ENCODE results near the gene LIMD2.

The LIMD2 gene

DNA sequence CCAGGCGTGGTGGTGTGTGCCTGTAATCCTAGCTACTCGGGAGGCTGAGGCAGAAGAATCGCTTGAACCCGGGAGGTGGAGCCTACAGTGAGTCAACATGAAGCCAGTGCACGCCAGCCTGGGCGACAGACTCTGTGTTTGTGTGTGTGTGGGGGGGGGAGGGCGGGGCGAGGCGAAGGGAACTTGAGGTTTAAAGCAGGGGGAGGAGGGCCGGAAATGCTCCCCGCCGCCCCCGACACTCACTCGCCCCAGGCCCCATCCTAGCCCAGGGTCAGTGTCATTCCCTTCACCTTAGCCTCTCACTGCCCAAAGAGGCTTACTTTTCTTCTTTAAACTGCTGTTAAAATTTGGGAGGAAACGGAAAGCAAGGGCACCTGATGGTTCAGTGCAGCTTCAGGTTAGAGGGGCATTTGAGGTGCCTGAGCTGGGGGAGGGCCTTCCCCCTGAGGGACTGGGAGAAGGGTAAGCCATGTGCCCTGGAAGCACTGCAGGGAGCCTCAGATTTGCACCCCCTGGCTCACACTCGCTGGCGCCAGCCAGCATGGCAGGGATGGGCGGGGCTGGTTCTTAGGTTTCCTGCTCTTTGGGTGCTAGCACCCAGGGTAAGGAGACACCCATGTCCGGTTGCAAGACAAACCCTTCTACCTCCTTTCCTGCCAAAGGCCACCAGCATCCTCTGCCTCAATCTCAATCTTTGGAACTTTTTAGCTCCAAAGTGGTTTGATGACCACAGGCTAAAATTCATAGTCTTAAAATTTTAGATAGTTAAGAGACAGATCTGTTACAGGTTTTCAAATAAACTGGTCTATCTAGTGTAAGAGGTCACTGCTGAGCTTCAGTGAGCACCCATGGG lies 2.2 kb upstream of the LIMD2 start:
- Histone ChIP-seq H3K9me2 (replicated peaks; ENCODE audit: insufficient read depth, low read length) (no peaks in the 10 kb centered on the region), H3K27me3 (replicated peaks; ENCODE audit: insufficient read depth, low read length) (no peaks in the 10 kb centered on the region), H4K20me1 (ENCODE audit: insufficient read depth, low read length) (no peaks in the 10 kb centered on the region), H3K9me3 (replicated peaks; ENCODE audit: insufficient read depth, low read length) (no peaks in the 10 kb centered on the region), H3K27ac (ENCODE audit: low read length) (no peak overlapping the region), H3K4me3 (ENCODE audit: low read length) (no peak overlapping the region), H2AFZ (ENCODE audit: low read length) (no peak overlapping the region), H3K79me2 (ENCODE audit: low read length) (no peaks in the 10 kb centered on the region), H3K4me1 (ENCODE audit: low read length) (peaks cover 5% of the 10 kb centered on the region), H3F3A (ENCODE audit: insufficient read depth, low read length) (no peaks in the 10 kb centered on the region), H3K9ac (ENCODE audit: low read length) (no peak overlapping the region), H3K4me2 (ENCODE audit: low read depth, low read length) (no peak overlapping the region), H3K36me3 (replicated peaks; ENCODE audit: insufficient read depth, low read length) (no peaks in the 10 kb centered on the region)
- TF ChIP-seq, protein P1, sequence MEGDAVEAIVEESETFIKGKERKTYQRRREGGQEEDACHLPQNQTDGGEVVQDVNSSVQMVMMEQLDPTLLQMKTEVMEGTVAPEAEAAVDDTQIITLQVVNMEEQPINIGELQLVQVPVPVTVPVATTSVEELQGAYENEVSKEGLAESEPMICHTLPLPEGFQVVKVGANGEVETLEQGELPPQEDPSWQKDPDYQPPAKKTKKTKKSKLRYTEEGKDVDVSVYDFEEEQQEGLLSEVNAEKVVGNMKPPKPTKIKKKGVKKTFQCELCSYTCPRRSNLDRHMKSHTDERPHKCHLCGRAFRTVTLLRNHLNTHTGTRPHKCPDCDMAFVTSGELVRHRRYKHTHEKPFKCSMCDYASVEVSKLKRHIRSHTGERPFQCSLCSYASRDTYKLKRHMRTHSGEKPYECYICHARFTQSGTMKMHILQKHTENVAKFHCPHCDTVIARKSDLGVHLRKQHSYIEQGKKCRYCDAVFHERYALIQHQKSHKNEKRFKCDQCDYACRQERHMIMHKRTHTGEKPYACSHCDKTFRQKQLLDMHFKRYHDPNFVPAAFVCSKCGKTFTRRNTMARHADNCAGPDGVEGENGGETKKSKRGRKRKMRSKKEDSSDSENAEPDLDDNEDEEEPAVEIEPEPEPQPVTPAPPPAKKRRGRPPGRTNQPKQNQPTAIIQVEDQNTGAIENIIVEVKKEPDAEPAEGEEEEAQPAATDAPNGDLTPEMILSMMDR (IDR thresholded peaks at IDR 0.05; ENCODE audit: low read length), result no peak
- no peak for TF ChIP-seq EZH2phosphoT487 (IDR thresholded peaks at IDR 0.05; ENCODE audit: low read length)
- no peak for TF ChIP-seq EZH2 (optimal IDR thresholded peaks at IDR 0.05; ENCODE audit: low read depth, low read length)
- no peak for DNase-seq

DNA sequence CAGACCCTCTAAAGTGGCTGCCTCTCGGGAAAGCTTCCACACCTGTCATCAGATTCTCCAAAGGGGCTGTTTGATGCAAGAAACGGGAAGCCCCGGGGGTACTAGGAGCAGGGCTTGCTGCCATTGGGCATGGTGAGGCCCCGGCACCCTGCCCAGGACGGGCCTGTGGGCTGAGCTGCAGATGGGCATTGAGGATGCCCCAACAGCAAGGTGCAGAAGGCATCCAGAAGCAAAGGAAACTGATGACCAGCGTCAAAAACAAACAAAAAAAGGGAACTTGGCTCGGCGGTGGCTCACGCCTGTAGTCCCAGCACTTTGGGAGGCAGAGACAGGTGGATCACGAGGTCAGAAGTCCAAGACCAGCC lies 1.5 kb upstream of the LIMD2 start:
- H3K9me3 ChIP-seq (replicated peaks; ENCODE audit: insufficient read depth, low read length), result no peaks in the 10 kb centered on the region
- no peak for DNase-seq
- H3K9ac ChIP-seq (ENCODE audit: low read length), result no peak overlapping the region
- no peaks in the 10 kb centered on the region for H4K20me1 ChIP-seq (ENCODE audit: insufficient read depth, low read length)
- H3K79me2 ChIP-seq (ENCODE audit: low read length), result no peaks in the 10 kb centered on the region
- peaks cover 5% of the 10 kb centered on the region for H3K4me1 ChIP-seq (ENCODE audit: low read length)
- no peak overlapping the region for H3K4me3 ChIP-seq (ENCODE audit: low read length)
- H2AFZ ChIP-seq (ENCODE audit: low read length), result no peak overlapping the region
- no peaks in the 10 kb centered on the region for H3K27me3 ChIP-seq (replicated peaks; ENCODE audit: insufficient read depth, low read length)
- no peak overlapping the region for H3K4me2 ChIP-seq (ENCODE audit: low read depth, low read length)
- H3K27ac ChIP-seq (ENCODE audit: low read length), result no peak overlapping the region
- H3F3A ChIP-seq (ENCODE audit: insufficient read depth, low read length), result no peaks in the 10 kb centered on the region
- no peaks in the 10 kb centered on the region for H3K36me3 ChIP-seq (replicated peaks; ENCODE audit: insufficient read depth, low read length)
- TF ChIP-seq EZH2 (optimal IDR thresholded peaks at IDR 0.05; ENCODE audit: low read depth, low read length) (no peak), EZH2phosphoT487 (IDR thresholded peaks at IDR 0.05; ENCODE audit: low read length) (no peak)
- TF ChIP-seq, protein P1 (IDR thresholded peaks at IDR 0.05; ENCODE audit: low read length), result no peak
- H3K9me2 ChIP-seq (replicated peaks; ENCODE audit: insufficient read depth, low read length), result no peaks in the 10 kb centered on the region

DNA sequence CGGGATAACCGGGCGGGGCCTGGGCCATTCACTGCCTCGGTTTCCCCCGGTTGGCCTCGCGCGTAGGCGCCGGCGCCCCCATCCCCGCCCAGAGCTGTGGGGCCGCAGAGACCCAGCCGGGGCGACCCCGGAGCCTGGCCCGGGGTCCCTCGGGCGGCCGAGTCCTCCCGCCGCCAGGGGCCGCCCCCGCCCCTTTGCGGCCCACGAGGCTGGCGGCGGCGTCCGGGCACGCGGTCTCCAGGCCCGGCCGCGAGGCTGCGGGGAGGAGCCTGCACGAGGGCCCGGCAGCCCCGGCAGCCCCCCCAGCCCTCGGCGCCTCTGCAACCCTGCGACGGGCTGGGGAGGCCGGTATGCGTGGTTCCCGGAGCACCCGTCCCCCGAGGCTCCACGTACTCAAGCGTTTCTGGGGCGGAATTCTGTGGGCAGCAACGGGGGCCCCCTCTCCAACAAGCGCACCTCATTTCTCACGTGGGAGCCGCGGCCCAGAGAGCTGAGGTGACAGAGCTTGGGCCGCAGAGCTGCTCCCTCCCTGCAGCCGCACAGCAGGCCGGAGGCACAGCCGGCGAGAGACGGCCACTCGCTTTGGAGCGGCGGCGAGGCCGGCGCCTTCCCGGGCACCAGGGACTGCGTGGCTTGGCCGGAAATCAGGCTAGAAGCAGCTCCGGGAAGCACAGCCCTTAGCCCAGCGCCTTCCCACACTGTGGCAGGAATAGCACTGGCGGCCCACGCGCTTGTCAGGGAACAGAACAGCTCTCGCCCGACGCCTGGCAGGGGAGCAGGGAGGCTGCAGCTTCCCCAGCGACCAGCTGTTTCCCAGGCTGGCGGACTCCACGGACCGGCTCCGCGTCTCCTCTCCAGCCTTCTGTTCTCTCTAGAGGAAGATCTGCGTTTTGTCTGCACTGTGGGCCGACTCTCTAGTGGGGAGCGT lies 867 bp upstream of the LIMD2 start:
- H3K27ac ChIP-seq (ENCODE audit: low read length), result no peak overlapping the region
- H4K20me1 ChIP-seq (ENCODE audit: insufficient read depth, low read length), result no peaks in the 10 kb centered on the region
- peaks cover 5% of the 10 kb centered on the region for H3K4me1 ChIP-seq (ENCODE audit: low read length)
- no peak overlapping the region for H2AFZ ChIP-seq (ENCODE audit: low read length)
- no peaks in the 10 kb centered on the region for H3K27me3 ChIP-seq (replicated peaks; ENCODE audit: insufficient read depth, low read length)
- no peaks in the 10 kb centered on the region for H3K79me2 ChIP-seq (ENCODE audit: low read length)
- H3K9me2 ChIP-seq (replicated peaks; ENCODE audit: insufficient read depth, low read length), result no peaks in the 10 kb centered on the region
- no peaks in the 10 kb centered on the region for H3K9me3 ChIP-seq (replicated peaks; ENCODE audit: insufficient read depth, low read length)
- no peak overlapping the region for H3K4me3 ChIP-seq (ENCODE audit: low read length)
- peak overlapping the region; percentile 45; the same call in 1 of the 2 replicates for H3K4me2 ChIP-seq (ENCODE audit: low read depth, low read length)
- no peak for DNase-seq
- no peaks in the 10 kb centered on the region for H3F3A ChIP-seq (ENCODE audit: insufficient read depth, low read length)
- no peaks in the 10 kb centered on the region for H3K36me3 ChIP-seq (replicated peaks; ENCODE audit: insufficient read depth, low read length)
- H3K9ac ChIP-seq (ENCODE audit: low read length), result no peak overlapping the region
- TF ChIP-seq EZH2 (optimal IDR thresholded peaks at IDR 0.05; ENCODE audit: low read depth, low read length) (no peak), EZH2phosphoT487 (IDR thresholded peaks at IDR 0.05; ENCODE audit: low read length) (no peak)
- TF ChIP-seq, protein P1 (IDR thresholded peaks at IDR 0.05; ENCODE audit: low read length), result no peak
